ENCODE results near the gene SLC26A6. TPM values are rescaled to one million over a fixed set of nuclear protein-coding genes. Genes with fewer than 3 reads are reported as not detected.

Gene SLC26A6
- total RNA-seq, 1 donor from 2014 or later: 76.1 TPM

DNA sequence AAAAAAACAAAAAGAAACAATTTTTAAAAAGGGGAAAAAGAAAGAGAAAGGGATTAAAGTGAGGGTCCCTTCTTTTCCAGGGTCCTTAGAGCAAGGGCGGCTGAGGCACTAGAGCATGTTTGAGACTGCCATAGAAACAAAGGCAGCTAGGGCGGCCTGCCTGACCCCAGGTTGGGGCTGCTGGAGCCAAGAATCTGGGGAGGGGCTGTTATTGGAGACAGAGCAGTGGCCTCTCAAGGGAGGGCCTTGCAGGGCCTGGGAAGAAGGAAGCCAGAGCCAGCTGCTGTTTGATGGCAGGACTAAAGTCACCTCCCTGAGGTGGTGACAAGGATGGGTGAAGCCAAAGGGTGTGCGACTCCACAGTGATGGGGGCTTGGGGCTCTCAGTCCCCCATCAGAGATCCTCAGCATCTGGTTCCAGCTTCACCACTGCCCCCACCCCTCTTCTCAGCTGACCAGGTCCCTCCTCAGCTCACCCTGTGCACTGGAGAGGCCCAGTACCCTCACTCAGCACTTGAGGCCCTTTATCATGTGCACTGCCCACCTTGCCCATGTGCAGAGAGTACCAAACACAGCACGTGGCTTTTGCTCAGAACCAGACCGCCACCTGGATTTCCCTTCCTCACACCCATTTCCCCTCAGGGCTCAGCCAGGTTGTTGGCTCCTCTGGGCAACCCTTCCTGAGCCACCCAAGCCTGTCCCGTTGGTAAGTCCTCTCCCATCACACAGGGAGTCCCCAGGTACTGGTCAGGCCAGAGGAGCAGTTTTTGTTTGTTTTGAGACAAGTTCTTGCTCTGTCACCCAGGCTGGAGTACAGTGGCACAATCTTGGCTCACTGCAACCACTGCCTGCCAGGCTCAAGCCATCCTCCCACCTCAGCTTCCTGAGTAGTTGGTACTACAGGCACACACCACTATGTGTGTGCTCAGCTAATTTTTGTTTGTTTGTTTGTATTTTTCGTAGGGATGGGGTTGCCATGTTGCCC lies 15.4 kb downstream of the SLC26A6 start:
- peaks cover 4% of the 10 kb centered on the region for H3K9me3 Mint-ChIP-seq (ENCODE audit: unreplicated experiment)
- no peak overlapping the region for H3K27ac Mint-ChIP-seq (ENCODE audit: unreplicated experiment)
- H3K4me1 Mint-ChIP-seq (ENCODE audit: unreplicated experiment): peaks cover 10% of the 10 kb centered on the region
- no peak for DNase-seq (ENCODE audit: low spot score)
- H3K27me3 Mint-ChIP-seq (ENCODE audit: unreplicated experiment): no peaks in the 10 kb centered on the region
- no peak overlapping the region for H3K4me3 Mint-ChIP-seq (ENCODE audit: unreplicated experiment)
- H3K36me3 Mint-ChIP-seq (ENCODE audit: low read depth, unreplicated experiment): peaks cover 17% of the 10 kb centered on the region
- TF ChIP-seq, protein P1, sequence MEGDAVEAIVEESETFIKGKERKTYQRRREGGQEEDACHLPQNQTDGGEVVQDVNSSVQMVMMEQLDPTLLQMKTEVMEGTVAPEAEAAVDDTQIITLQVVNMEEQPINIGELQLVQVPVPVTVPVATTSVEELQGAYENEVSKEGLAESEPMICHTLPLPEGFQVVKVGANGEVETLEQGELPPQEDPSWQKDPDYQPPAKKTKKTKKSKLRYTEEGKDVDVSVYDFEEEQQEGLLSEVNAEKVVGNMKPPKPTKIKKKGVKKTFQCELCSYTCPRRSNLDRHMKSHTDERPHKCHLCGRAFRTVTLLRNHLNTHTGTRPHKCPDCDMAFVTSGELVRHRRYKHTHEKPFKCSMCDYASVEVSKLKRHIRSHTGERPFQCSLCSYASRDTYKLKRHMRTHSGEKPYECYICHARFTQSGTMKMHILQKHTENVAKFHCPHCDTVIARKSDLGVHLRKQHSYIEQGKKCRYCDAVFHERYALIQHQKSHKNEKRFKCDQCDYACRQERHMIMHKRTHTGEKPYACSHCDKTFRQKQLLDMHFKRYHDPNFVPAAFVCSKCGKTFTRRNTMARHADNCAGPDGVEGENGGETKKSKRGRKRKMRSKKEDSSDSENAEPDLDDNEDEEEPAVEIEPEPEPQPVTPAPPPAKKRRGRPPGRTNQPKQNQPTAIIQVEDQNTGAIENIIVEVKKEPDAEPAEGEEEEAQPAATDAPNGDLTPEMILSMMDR (IDR thresholded peaks at IDR 0.05; ENCODE audit: unreplicated experiment): no peak

DNA sequence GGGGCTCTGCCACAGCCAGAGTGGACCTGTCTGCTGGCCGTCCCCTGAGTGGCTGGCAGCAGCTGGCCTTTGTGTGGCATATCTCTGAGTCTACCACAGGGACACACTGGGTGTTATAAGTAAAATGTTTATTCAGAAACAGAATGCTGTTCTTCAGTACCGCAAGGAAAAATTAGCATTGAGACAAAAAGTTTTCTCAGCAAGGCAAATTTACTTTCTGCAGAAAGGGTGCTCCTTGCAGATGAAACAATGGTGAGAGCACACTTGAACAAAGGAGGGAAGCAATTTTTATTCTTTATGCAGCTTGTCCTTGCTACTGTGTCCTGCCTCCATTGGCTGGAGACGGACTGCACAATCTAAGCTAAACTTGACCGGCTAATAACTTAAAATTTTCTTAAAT lies 17.7 kb downstream of the SLC26A6 start:
- Mint-ChIP-seq H3K36me3 (ENCODE audit: low read depth, unreplicated experiment) (peaks cover 14% of the 10 kb centered on the region), H3K4me3 (ENCODE audit: unreplicated experiment) (peak overlapping the region; percentile 25), H3K27ac (ENCODE audit: unreplicated experiment) (no peak overlapping the region), H3K9me3 (ENCODE audit: unreplicated experiment) (peaks cover 4% of the 10 kb centered on the region), H3K4me1 (ENCODE audit: unreplicated experiment) (no peaks in the 10 kb centered on the region), H3K27me3 (ENCODE audit: unreplicated experiment) (no peaks in the 10 kb centered on the region)
- TF ChIP-seq, protein P1 (IDR thresholded peaks at IDR 0.05; ENCODE audit: unreplicated experiment): no peak
- no peak for DNase-seq (ENCODE audit: low spot score)

DNA sequence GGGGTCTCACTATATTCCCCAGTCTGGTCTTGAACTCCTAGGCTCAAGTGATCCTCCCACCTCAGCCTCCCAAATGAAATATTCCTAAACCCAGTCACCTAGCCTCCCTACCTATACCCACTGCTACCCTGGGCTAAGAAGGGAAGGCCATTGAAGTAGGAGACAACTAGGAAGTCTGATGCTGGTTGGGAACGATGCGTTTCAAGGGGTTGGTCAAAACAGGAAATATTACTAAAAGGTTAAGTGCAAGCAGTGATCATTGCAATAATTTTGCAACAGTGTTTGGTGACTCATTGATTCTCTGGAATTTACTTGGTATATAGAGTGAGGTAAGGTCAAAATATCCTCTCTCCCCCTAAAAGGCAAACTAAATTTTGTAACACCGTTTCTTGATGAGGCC lies 21.2 kb downstream of the SLC26A6 start:
- no peaks in the 10 kb centered on the region for H3K4me1 Mint-ChIP-seq (ENCODE audit: unreplicated experiment)
- peaks cover 4% of the 10 kb centered on the region for H3K9me3 Mint-ChIP-seq (ENCODE audit: unreplicated experiment)
- peaks cover 8% of the 10 kb centered on the region for H3K36me3 Mint-ChIP-seq (ENCODE audit: low read depth, unreplicated experiment)
- DNase-seq (ENCODE audit: low spot score): no peak
- peaks cover 3% of the 10 kb centered on the region for H3K27me3 Mint-ChIP-seq (ENCODE audit: unreplicated experiment)
- no peak overlapping the region for H3K27ac Mint-ChIP-seq (ENCODE audit: unreplicated experiment)
- TF ChIP-seq, protein P1 (IDR thresholded peaks at IDR 0.05; ENCODE audit: unreplicated experiment): no peak
- H3K4me3 Mint-ChIP-seq (ENCODE audit: unreplicated experiment): no peak overlapping the region

DNA sequence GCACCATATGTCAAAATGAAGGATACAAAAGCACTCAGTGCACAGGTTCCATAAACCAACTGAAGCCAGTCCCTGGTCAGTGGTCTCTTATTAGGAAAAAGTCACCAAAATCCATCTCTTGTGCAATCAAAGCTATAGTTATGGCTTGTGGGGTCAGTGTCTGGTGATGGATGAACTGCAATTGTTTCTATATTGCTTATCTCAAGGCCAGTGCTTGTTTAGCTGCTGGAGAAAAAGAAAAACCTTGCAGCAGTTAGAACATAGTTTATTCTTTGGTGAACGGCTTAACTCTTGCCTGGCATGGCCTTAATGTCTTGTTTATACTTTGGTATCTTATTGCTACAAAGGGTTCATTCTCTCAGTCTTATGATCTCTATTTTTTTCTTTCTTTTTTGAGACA lies 23.0 kb downstream of the SLC26A6 start:
- Mint-ChIP-seq H3K36me3 (ENCODE audit: low read depth, unreplicated experiment) (peaks cover 14% of the 10 kb centered on the region), H3K4me1 (ENCODE audit: unreplicated experiment) (peaks cover 9% of the 10 kb centered on the region), H3K9me3 (ENCODE audit: unreplicated experiment) (peaks cover 3% of the 10 kb centered on the region), H3K4me3 (ENCODE audit: unreplicated experiment) (no peak overlapping the region), H3K27me3 (ENCODE audit: unreplicated experiment) (peaks cover 5% of the 10 kb centered on the region), H3K27ac (ENCODE audit: unreplicated experiment) (no peak overlapping the region)
- TF ChIP-seq, protein P1 (IDR thresholded peaks at IDR 0.05; ENCODE audit: unreplicated experiment): no peak
- no peak for DNase-seq (ENCODE audit: low spot score)
